HCT116 (cell line): ENCODE measurements around the gene HDAC11. TPM values are rescaled to one million over a fixed set of nuclear protein-coding genes. Genes with fewer than 3 reads are reported as not detected.

ENCODE experiments used
- ATAC-seq: fragments of 200-7000 bp; cut with Tn5 transposase; 2 replicates; pipeline ENCODE4 v1.9.1; 2020; ENCODE audit warnings: mild to moderate bottlenecking, moderate library complexity
- BruUV-seq: library from RNA; stranded (reverse); fragments of 400-500 nt; replicated peaks from 2 replicates; lab custom pipeline; 2021; lab: Mats Ljungman, UMichigan
- CTCF ChIA-PET: fragments of 300-600 bp; sonication (Branson Sonifier 250); formaldehyde crosslinking; loops from one replicate; lab custom pipeline; 2021; ENCODE audit warnings: antibody characterized with exemption; lab: Charles Lee
- POLR2A ChIA-PET: fragments of 300-600, 350-600 bp; sonication (Branson Sonifier 250); formaldehyde crosslinking; loops from one replicate; lab custom pipeline; 2021; ENCODE audit warnings: antibody characterized with exemption; lab: Charles Lee
- RAD21 ChIA-PET, 2 experiments: fragments of 300-600 bp; sonication (Branson Sonifier 250); formaldehyde crosslinking; loops; one replicate each; lab custom pipeline; 2023; ENCODE audit warnings: low total read pairs in 2 of 2; ENCODE audit not compliant: uncharacterized antibody in 2 of 2, unreplicated experiment in 2 of 2, low non-redundant PET in 1 of 2; lab: Charles Lee
- DNase-seq: peaks from one replicate; pipeline ENCODE4 v3.0.0-alpha.2; 2010; ENCODE audit warnings: low read depth, low spot score
- H2AFZ ChIP-seq: fragments of 200-600 bp; shearing (Covaris generic), sonication (generic); 2 replicates; pipeline ENCODE4 v1.6.1; 2017; ENCODE audit warnings: low read depth, mixed run types, mixed read lengths, antibody characterized with exemption, low read length; ENCODE audit not compliant: poor library complexity, severe bottlenecking
- H3K27ac ChIP-seq: 2 replicates; pipeline ENCODE4 v1.5.1; 2012; ENCODE audit warnings: low read depth, low read length
- H3K27me3 ChIP-seq: fragments of 200-600 bp; sonication (generic); 2 replicates; pipeline ENCODE4 v1.6.1; 2016; ENCODE audit warnings: mixed run types, low read length, mixed read lengths; ENCODE audit not compliant: insufficient read depth
- H3K36me3 ChIP-seq, 2 experiments: fragments of 200-500 bp in 1 of 2; fragments of 200-600 bp in 1 of 2; sonication (Bioruptor generic) in 1 of 2; sonication (generic) in 1 of 2; 2 replicates each; pipeline versions ENCODE4 v1.5.1 to v1.6.1; 2014 to 2016; ENCODE audit warnings: low read length in 2 of 2, inconsistent platforms in 1 of 2, mixed read lengths in 1 of 2, mixed run types in 1 of 2; ENCODE audit not compliant: insufficient read depth in 2 of 2, control insufficient read depth in 1 of 2
- H3K4me1 ChIP-seq, 2 experiments: fragments of 200-600 bp in 1 of 2; sonication (generic) in 1 of 2; 2 replicates each; pipeline versions ENCODE4 v1.5.1 to v1.6.1; 2012 to 2017; ENCODE audit warnings: low read length in 2 of 2, inconsistent platforms in 1 of 2, mild to moderate bottlenecking in 1 of 2, mixed read lengths in 1 of 2, mixed run types in 1 of 2, moderate library complexity in 1 of 2; ENCODE audit not compliant: insufficient read depth in 2 of 2, control insufficient read depth in 1 of 2
- H3K4me2 ChIP-seq: fragments of 200-600 bp; sonication (generic); 2 replicates; pipeline ENCODE4 v1.6.1; 2017; ENCODE audit warnings: mixed run types, low read length, mixed read lengths
- H3K4me3 ChIP-seq, 2 experiments: fragments of 200-600 bp in 1 of 2; sonication (generic) in 1 of 2; replicated peaks in 1 of 2; 2 replicates each; pipeline ENCODE4 v1.5.1; 2011 to 2016; ENCODE audit warnings: low read length in 2 of 2, control low read depth in 1 of 2, low read depth in 1 of 2, mild to moderate bottlenecking in 1 of 2, mixed read lengths in 1 of 2, mixed run types in 1 of 2
- H3K79me2 ChIP-seq: fragments of 200-600 bp; sonication (generic); 2 replicates; pipeline ENCODE4 v1.6.1; 2017; ENCODE audit warnings: mild to moderate bottlenecking, mixed run types, low read length, moderate library complexity, mixed read lengths; ENCODE audit not compliant: insufficient read depth
- H3K9ac ChIP-seq: fragments of 200-600 bp; sonication (generic); 2 replicates; pipeline ENCODE4 v1.6.1; 2016; ENCODE audit warnings: low read length, mixed read lengths
- H3K9me2 ChIP-seq: fragments of 200-600 bp; sonication (generic), shearing (Covaris generic); 2 replicates; pipeline ENCODE4 v1.6.1; 2017; ENCODE audit warnings: mixed run types, mild to moderate bottlenecking, moderate library complexity; ENCODE audit not compliant: insufficient read depth
- H3K9me3 ChIP-seq, 2 experiments: fragments of 200-500 bp in 1 of 2; fragments of 200-600 bp in 1 of 2; sonication (Bioruptor generic) in 1 of 2; sonication (generic) in 1 of 2; 2 replicates each; pipeline ENCODE4 v1.6.1; 2014 to 2017; ENCODE audit warnings: low read length in 2 of 2, mixed read lengths in 2 of 2, inconsistent platforms in 1 of 2, low read depth in 1 of 2, mild to moderate bottlenecking in 1 of 2, mixed run types in 1 of 2, moderate library complexity in 1 of 2; ENCODE audit not compliant: control insufficient read depth in 1 of 2, insufficient read depth in 1 of 2
- H4K20me1 ChIP-seq: fragments of 200-600 bp; sonication (generic), shearing (Covaris generic); 2 replicates; pipeline ENCODE4 v1.6.1; 2017; ENCODE audit warnings: mixed run types, mild to moderate bottlenecking, moderate library complexity; ENCODE audit not compliant: insufficient read depth
- CBX3 ChIP-seq: IDR thresholded peaks from 2 replicates; pipeline ENCODE4 v1.6.1; 2012; ENCODE audit warnings: low read depth
- CEBPB ChIP-seq: IDR thresholded peaks from 2 replicates; pipeline ENCODE4 v1.6.1; 2012; ENCODE audit warnings: low read depth
- CTCF ChIP-seq, 3 experiments: fragments of 200-600 bp in 1 of 3; sonication (generic) in 1 of 3; IDR thresholded peaks in 2 of 3; conservative IDR thresholded peaks in 1 of 3; 2 replicates each; pipeline ENCODE4 v1.5.1; 2012 to 2017; ENCODE audit warnings: low read depth in 2 of 3, low read length in 2 of 3, antibody characterized with exemption in 1 of 3, borderline replicate concordance in 1 of 3, control low read depth in 1 of 3, mild to moderate bottlenecking in 1 of 3, mixed read lengths in 1 of 3, mixed run types in 1 of 3, moderate library complexity in 1 of 3; ENCODE audit not compliant: insufficient read depth in 1 of 3
- ELF1 ChIP-seq: IDR thresholded peaks from 2 replicates; pipeline ENCODE4 v1.6.1; 2012; ENCODE audit warnings: low read depth, borderline replicate concordance
- EZH2phosphoT487 ChIP-seq: fragments of 200-600 bp; IDR thresholded peaks from 2 replicates; pipeline ENCODE4 v1.6.1; 2018; ENCODE audit warnings: antibody characterized with exemption, borderline replicate concordance
- FOSL1 ChIP-seq: IDR thresholded peaks from 2 replicates; pipeline ENCODE4 v1.6.1; 2012; ENCODE audit warnings: low read depth
- JUND ChIP-seq: IDR thresholded peaks from 2 replicates; pipeline ENCODE4 v1.6.1; 2012
- MAX ChIP-seq: IDR thresholded peaks from 2 replicates; pipeline ENCODE4 v1.6.1; 2012
- POLR2A ChIP-seq: IDR thresholded peaks from 2 replicates; pipeline ENCODE4 v1.7.0; 2011; ENCODE audit warnings: borderline replicate concordance; ENCODE audit not compliant: insufficient read depth, insufficient read length; ENCODE audit errors: extremely low read depth
- REST ChIP-seq: IDR thresholded peaks from 2 replicates; pipeline ENCODE4 v1.6.1; 2012; ENCODE audit warnings: low read depth
- SIN3A ChIP-seq: IDR thresholded peaks from 2 replicates; pipeline ENCODE4 v1.6.1; 2012; ENCODE audit warnings: low read depth
- SP1 ChIP-seq: IDR thresholded peaks from 2 replicates; pipeline ENCODE4 v1.6.1; 2012; ENCODE audit warnings: low read depth
- SRF ChIP-seq: IDR thresholded peaks from 2 replicates; pipeline ENCODE4 v1.6.1; 2012; ENCODE audit warnings: low read depth
- TCF7L2 ChIP-seq: IDR thresholded peaks from 2 replicates; pipeline ENCODE4 v1.7.0; 2011; ENCODE audit warnings: borderline replicate concordance, inconsistent platforms; ENCODE audit not compliant: insufficient read depth, insufficient read length; ENCODE audit errors: extremely low read depth
- YY1 ChIP-seq: IDR thresholded peaks from 2 replicates; pipeline ENCODE4 v1.6.1; 2011; ENCODE audit warnings: low read length, low read depth, moderate library complexity, mild to moderate bottlenecking; ENCODE audit not compliant: insufficient replicate concordance; ENCODE audit errors: extremely low read depth
- ZBTB33 ChIP-seq: IDR thresholded peaks from 2 replicates; pipeline ENCODE4 v1.6.1; 2011; ENCODE audit warnings: mild to moderate bottlenecking, low read length, moderate library complexity; ENCODE audit not compliant: insufficient replicate concordance; ENCODE audit errors: extremely low read depth
- ZFX ChIP-seq: fragments of 450-650 bp; IDR thresholded peaks from 2 replicates; pipeline ENCODE4 v1.6.1; 2017
- ZNF274 ChIP-seq: fragments of 200-500 bp; sonication (Bioruptor generic); IDR thresholded peaks from 2 replicates; pipeline ENCODE4 v1.6.1; 2014; ENCODE audit warnings: mild to moderate bottlenecking, low read depth, low read length, inconsistent platforms
- intact Hi-C: fragments of 100-400 bp; cut with micrococcal nuclease; formaldehyde crosslinking; loops from 2 replicates; pipeline ENCODE4 v1.10.0; 2022
- total RNA-seq: library from RNA; stranded (reverse); gene quantifications from one replicate; pipeline ENCODE4 v1.2.1, GENCODE V29; 2021; ENCODE audit not compliant: unreplicated experiment
- TF ChIP-seq, protein P1 (sequence below): IDR thresholded peaks from 2 replicates; pipeline ENCODE4 v1.6.1; 2012

HDAC11 gene
- total RNA-seq, 1 experiment from 2014 or later: 16.1 TPM

DNA sequence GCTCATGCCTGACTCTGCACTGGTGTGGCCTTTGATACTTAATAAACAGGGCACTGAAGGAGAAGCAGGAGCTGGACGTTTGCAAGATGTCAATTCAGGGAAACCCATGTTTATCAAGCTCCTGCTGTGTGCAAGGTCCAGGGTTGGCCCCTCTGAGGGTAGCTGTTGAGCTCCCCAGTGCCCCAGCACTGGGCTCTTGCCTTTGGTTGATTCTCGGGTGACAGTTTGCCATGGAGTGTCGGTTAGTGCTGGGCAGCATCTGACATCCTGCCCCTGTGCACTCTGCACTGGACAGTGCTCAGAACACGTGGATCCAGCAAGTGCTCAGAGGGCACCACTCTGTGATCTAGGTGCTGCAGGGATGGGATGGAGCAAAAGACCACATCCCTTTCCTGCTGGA lies 7.3 kb downstream of the HDAC11 start:
- no peak overlapping the region for H3K27ac ChIP-seq
- CTCF ChIA-PET: no interaction called here
- no peak for DNase-seq
- H3K79me2 ChIP-seq: no peaks in the 10 kb centered on the region
- RAD21 ChIA-PET: no interaction called here
- H3K27me3 ChIP-seq: no peaks in the 10 kb centered on the region
- H3K9me3 ChIP-seq: no peaks in the 10 kb centered on the region
- BruUV-seq: no TSS peak
- no peak overlapping the region for H3K4me3 ChIP-seq
- intact Hi-C loops: no loop called here
- POLR2A ChIA-PET: no interaction called here
- no peak for TF ChIP-seq YY1
- no peak for TF ChIP-seq POLR2A
- TF ChIP-seq SP1: no peak
- no peak for TF ChIP-seq REST
- TF ChIP-seq TCF7L2: no peak
- no peak for TF ChIP-seq MAX
- no peak for TF ChIP-seq CTCF (IDR thresholded peaks at IDR 0.05 in 2 of 3, conservative IDR thresholded peaks at IDR 0.05 in 1 of 3; ENCODE audit: borderline replicate concordance in 1 of 3, insufficient read depth in 1 of 3, low read depth in 2 of 3, low read length in 2 of 3)
- TF ChIP-seq SIN3A: no peak
- TF ChIP-seq CEBPB: no peak
- TF ChIP-seq, protein P1, sequence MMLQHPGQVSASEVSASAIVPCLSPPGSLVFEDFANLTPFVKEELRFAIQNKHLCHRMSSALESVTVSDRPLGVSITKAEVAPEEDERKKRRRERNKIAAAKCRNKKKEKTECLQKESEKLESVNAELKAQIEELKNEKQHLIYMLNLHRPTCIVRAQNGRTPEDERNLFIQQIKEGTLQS: no peak
- no peak for TF ChIP-seq ZBTB33
- no peak for TF ChIP-seq JUND
- TF ChIP-seq ELF1: no peak
- TF ChIP-seq CBX3: no peak
- TF ChIP-seq FOSL1: no peak
- no peak for TF ChIP-seq ZFX
- TF ChIP-seq ZNF274: no peak
- TF ChIP-seq EZH2phosphoT487: no peak
- TF ChIP-seq SRF: no peak
- no peak overlapping the region for H3K9ac ChIP-seq
- H4K20me1 ChIP-seq: no peaks in the 10 kb centered on the region
- H3K36me3 ChIP-seq: no peaks in the 10 kb centered on the region
- no peak overlapping the region for H2AFZ ChIP-seq
- H3K4me1 ChIP-seq: peaks cover 25 to 27% of the 10 kb centered on the region in 2 experiments
- no peaks in the 10 kb centered on the region for H3K9me2 ChIP-seq
- ATAC-seq: no peak
- no peak overlapping the region for H3K4me2 ChIP-seq
